HG03439 (cell line): ENCODE data around the gene ZBTB46.
"Not testable (repeated sequence)": the region's sequence is repeated elsewhere in the genome, so short reads cannot be mapped to it uniquely, and the experiment has no call there.

Experiments
- ATAC-seq: cut with Tn5 transposase; IDR thresholded peaks from one replicate; pipeline ENCODE4 v1.9.1; 2021; ENCODE audit warnings: mild to moderate bottlenecking, moderate library complexity; ENCODE audit not compliant: unreplicated experiment

The ZBTB46 gene

DNA sequence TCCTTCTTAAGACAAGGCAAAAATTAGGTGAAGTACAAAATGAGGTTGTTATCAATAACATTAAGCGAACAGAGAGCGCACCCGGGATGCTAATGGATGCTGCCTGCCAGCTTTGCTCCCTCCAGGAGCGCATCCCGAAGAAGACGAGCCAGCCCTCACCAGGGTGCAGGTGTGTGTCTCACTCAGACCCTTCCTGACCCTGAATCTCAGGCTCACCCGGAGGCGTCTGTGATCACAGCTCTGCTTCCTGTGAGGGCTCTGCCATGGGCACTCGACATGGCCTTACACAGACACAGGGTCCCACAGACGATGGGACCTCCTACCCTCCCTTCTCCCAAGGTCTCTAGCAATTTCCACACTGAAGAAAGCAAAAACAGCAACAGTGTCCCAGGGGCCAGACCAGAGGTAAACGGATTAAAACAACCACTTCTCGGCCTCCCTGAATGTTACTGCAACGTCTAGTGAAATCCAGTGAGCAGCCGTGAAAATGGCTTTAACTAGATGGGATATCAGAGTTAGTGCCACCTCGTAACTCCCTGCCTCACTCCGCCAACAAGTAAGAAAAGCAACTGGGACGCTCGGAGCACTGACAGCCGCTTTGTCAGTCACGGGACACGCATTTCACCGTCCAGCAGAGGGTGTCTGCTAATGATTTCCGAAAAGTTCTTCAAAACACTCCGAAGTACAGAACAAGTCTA lies 11.7 kb downstream of the ZBTB46 start:
- no peak for ATAC-seq

DNA sequence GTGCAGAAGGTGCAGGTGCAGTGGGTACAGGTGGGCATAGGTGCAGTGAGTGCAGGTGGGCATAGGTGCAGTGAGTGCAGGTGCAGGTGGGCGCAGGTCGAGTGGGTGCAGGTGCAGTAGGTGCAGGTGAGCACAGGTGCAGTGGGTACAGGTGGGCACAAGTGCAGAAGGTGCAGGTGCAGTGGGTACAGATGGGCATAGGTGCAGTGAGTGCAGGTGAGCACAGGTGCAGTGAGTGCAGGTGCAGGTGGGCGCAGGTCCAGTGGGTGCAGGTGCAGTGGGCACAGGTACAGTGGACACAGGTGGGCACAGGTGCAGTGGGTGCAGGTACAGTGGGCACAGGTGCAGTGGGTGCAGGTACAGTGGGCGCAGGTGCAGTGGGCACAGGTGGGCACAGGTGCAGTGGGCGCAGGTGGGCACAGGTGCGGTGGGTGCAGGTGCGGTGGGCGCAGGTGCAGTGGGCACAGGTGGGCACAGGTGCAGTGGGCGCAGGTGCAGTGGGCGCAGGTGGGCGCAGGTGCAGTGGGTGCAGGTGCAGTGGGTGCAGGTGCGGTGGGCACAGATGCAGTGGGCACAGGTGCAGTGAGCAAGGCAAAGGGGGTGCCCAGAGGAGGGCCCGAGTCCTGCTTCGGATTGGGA lies 15.3 kb downstream of the ZBTB46 start:
- no peak for ATAC-seq

DNA sequence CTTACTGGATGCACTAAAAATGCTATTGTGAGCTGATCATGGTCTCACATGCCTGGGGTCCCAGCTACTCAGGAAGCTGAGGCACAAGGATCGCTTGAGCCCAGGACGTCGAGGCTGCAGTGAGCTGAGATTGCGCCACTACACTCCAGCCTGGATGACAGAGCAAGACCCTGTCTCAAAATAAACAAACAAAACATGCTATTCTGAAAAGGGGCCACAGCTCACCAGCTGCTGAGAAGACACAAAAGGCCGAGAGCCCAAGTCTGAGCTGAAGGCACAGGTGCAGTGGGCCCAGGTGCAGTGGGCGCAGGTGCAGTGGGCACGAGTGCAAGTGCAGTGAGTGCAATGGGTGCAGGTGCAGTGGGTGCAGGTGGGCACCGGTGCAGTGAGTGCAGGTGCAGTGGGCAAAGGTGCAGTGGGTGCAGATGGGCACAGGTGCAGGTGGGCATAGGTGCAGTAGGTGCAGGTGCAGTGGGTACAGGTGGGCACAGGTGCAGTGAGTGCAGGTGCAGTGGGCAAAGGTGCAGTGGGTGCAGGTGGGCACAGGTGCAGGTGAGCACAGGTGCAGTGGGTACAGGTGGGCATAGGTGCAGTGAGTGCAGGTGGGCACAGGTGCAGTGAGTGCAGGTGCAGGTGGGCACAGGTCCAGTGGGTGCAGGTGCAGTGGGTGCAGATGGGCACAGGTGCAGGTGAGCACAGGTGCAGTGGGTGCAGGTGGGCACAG lies 16.0 kb downstream of the ZBTB46 start:
- no peak for ATAC-seq

DNA sequence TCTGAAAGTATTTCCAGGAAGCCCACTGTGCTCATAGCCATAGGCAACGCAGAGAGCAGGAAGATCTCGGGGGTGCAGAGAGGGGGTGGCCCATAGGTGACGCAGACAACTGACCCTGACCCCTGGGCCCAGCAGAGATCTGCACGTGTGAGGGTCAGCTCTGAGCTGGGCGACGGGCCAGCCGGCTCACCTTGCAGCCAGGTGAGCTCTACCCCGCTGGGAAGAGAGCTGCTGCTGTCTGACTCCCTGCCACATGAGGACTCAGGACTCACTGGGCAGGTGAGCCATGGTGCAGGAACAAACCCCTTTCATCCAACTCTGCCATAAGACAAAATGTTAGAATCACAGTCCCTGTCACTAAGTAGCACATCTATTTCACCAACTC lies 19.6 kb downstream of the ZBTB46 start:
- no peak for ATAC-seq

DNA sequence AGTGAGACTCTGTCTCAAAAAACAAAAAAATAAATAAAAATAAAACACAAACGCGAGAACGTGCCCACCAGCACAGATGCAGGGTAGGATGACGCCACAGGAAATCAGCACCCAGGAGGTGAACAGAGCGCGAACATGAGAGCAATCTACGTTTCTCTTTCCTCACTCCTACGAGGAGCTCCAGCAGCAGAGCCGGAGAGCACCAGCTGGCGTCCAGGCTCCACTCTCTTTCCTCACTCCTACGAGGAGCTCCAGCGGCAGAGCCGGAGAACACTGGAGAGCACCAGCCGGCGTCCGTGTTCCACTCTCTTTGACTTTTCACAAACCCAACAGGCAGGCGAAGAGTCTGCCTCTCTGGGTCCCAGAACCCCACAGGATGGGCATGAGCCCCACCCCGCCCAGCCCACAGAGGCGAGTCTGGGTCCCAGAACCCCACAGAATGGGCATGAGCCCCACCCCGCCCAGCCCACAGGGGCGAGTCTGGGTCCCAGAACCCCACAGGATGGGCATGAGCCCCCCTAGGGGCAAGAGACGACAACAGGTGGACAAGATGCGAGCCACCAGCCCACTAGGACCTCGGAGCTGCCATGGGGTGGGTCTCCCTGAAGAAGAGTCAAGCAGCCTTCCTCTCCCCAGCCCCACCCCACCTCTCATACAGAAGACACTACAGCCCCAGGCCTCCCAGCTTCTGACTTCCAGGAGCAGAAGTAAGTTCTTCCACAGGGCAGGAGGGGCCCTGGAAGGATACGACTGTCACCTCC lies 20.2 kb downstream of the ZBTB46 start:
- ATAC-seq: no peak

DNA sequence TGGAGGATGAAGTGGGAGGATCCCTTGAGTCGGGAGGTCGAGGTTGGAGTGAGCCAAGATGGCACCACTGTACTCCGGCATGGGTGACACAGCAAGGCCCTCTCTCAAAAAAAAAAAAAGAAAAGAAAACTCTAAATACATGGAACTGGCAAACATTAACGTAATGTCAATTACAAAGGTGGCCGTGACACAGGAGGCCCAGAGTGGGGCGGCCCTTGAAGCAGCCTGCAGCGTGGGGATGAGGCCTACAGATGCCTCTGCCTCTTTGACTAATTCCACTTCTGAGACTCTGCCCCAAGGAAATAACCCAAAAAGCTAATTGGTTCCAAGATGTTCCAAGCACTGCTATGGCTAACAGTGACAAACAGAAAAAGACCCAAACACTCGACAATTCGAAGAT lies 21.2 kb downstream of the ZBTB46 start:
- no peak for ATAC-seq

DNA sequence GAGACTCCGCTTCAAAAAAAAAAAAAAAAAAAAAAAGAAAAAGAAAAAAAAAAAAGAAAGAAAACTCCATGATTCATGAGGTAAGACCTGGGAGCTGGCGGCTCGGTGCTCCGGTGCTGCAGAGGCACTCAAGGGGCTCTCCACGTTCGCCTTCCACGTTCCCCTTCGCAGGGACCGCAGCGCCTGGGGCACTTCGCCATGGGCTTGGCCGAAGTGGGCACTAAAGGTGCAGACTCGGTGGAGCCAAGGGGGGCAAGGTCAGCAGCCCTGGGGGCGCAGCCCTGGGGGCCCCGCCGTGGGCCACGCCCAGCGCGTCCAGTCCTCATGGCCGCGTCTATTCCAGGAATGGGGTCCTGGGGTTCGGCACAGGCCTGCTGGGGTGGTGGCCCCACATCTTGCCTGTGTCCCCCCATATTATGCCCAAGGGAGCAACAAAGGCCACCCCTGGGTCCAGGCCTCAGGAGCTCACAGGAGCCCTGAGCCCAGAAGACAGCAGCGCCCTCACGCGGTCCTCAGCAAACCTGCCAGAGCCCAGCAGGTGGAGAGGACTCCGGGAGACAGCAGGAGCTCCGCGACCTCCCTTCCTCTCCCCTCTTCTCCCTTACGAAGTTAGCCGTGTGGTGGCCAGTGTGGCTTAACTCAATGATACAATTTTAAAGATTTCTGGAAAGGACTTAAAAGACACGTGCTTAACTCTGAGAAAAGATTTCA lies 21.9 kb downstream of the ZBTB46 start:
- no peak for ATAC-seq

DNA sequence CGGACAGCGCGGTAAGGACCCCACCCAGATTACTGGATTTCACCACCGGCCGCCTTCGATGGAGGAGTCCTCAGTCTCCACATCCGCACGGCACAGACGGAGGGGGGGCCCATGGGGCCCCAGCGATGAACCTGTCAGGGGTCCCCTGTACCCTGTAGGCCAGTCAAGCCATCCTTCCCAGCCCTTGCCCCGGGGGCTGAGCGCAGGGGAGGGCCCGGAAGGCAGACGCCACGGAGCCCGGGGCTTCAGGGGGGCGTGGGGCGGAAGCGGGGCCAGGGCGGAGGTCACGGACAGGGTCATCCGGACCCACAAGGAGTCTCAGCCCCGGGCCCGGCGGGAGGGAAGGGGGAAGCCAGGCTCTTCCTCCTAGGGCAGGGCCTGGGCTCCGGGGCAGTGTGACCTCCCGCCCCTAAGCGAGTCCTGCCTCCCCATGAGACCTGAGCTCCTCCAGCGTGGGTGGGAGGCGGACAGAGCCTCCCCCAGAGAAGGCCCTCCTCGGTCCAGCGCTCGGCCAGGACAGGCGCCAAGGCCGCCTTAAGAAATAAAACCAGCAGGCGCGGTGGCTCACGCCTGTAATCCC lies 22.8 kb downstream of the ZBTB46 start:
- no peak for ATAC-seq

DNA sequence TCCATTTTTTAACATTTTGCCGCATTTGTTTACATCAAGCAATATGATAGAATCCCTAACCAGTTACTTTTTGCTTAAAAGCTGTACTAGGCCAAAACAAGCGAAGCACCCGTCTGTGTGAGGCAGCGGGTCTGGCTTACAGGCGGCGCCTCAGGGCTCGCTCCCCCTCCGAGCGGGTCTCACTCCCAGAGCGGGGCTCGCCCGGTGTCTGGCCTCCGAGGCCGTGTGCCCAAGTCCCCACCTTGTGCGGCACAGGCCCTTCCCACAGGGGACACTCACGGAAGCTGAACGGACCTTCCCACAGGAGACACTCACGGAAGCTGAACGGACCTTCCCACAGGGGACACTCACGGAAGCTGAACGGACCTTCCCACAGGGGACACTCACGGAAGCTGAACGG lies 23.4 kb downstream of the ZBTB46 start:
- no peak for ATAC-seq

DNA sequence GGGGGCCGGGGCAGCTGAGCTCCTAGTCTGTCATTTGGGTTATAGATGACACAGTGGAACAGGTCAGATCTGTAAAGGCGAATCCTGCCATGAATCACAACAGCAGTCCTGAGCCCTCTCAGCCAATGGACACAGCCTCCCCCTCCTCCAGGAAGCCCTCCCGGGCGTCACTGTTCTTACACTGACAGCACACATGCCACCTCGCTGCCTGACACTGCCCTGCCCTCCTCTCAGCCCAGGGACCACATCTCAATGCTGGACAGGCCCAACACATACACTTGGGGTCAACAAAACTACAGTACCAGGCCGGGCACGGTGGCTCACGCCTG lies 26.8 kb downstream of the ZBTB46 start:
- ATAC-seq: no peak

DNA sequence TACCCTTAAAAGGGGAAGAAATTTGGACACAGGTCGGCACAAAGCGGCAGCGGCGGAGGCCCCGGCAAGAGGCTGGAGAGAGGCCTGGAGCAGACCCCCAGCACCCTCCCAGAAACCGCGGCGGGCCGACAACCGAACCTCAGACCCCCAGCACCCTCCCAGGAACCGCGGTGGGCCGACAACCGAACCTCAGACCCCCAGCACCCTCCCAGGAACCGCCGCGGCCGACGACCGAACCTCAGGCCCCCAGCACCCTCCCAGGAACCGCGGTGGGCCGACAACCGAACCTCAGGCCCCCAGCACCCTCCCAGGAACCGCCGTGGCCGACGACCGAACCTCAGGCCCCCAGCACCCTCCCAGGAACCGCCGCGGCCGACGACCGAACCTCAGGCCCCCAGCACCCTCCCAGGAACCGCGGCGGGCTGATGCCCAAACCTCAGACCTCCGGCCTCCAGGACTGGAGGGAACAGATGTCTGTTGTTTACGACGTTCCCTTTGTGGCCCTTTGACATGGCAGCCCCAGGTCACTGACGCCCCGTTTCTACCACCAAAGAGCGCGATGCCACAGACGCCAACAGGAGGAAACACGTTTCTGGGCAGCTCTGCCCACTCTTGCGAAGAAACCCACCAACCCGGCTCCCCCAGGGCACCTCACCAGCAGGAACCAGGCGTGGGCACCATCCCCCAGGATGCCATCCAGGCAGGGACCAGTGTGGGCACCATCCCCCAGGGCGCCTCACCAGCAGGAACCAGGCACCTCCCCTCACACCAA lies 28.4 kb downstream of the ZBTB46 start:
- no peak for ATAC-seq

DNA sequence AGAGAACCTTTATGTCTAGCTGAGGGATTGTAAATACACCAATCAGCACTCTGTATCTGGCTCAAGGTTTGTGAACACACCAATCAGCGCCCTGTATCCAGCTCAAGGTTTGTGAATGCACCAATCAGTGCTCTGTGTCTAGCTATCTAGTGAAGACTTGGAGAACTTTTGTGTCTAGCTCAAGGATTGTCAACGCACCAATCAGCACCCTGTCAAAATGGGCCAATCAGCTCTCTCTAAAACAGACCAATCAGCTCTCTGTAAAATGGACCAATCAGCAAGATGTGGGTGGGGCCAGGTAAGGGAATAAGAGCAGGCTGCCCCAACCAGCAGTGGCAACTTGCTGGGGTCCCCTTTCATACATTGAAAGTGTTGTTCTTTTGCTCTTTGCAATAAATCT lies 29.9 kb downstream of the ZBTB46 start:
- not testable (repeated sequence) for ATAC-seq

DNA sequence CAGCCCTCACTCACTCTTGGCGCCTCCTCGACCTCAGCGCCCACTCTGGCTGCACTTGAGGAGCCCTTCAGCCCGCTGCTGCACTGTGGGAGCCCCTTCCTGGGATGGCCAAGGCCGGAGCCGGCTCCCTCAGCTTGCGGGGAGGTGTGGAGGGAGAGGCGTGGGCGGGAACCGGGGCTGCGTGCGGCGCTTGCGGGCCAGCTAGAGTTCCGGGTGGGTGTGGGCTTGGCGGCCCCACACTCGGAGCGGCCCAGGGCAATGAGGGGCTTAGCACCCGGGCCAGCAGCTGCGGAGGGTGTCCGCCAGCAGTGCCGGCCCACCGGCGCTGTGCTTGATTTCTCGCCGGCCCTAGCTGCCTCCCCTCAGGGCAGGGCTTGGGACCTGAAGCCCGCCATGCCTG lies 30.7 kb downstream of the ZBTB46 start:
- ATAC-seq: not testable (repeated sequence)

DNA sequence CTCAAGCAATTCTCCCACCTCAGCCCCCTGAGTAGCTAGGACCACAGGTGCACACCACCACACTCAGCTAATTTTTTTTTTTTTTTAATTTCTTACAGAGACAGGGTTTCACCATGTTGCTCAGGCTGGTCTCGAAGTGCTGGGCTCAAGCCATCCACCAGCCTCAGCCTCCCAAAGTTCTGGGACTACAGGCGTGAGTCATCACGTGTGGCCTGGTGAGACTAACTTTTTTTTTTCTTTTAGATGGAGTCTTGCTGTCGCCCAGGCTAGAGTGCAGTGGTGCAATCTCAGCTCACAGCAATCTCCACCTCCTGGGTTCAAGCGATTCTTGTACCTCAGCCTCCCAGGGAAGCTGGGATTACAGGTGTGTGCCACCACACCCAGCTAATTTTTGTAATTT lies 31.9 kb downstream of the ZBTB46 start:
- ATAC-seq: not testable (repeated sequence)

DNA sequence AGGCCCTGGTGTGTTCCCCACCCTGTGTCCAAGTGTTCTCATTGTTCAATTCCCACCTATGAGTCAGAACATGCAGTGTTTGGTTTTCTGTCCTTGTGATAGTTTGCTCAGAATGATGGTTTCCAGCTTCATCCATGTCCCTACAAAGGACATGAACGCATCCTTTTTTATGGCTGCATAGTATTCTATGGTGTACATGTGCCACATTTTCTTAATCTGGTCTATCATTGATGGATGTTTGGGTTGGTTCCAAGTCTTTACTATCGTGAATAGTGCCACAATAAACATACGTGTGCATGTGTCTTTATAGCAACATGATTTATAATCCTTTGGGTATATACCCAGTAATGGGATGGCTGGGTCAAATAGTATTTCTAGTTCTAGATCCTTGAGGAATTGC lies 33.9 kb downstream of the ZBTB46 start:
- not testable (repeated sequence) for ATAC-seq

DNA sequence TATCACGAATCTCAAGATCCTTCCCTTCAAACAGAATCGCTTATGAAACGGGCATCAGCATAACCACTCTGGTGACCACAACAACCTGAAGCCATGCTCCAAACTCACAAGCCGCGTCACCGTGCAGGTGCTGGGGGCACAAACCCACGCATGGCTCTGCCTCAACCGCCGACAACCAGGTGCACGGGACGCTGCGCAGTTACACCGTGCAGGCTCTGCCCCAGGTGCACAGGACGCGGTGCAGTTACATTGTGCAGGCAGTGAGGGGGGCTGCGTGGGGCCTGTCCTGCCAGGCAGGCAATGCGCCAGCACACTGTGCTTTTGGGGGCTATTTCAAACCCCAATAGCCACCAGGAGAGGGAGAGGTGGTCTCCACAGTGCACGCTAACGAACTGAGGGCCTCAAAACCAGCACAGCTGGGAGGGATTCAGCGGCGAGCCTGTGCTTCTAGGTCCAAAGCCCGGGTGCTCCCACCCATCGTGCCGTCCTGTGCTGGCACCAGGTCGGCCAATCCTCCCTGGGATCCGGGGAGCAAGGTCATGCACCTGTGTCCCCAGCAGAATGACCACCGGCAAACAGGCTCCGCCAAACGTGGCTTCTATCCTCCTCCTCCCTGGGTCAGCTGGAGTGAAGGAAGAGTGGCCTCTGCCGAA lies 35.8 kb downstream of the ZBTB46 start:
- no peak for ATAC-seq

DNA sequence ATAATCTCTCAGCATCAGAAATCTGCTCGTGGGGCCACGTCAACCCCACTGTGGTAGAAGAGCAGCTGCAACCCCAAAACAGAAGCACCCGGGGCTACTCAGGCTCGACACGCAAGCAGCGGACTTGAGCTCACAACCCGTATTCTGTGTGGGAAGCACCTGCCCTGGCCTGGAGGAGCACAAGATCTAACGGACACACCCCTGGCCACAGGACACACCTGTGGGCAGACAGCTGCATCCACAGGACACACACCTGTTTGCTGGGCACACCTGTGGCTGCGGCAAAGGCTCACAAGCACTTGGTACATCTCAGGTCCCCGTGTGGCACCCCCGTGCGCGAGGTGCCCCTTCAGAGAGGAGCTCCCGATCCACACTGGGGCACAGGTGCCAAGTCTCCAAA lies 36.5 kb downstream of the ZBTB46 start:
- no peak for ATAC-seq

DNA sequence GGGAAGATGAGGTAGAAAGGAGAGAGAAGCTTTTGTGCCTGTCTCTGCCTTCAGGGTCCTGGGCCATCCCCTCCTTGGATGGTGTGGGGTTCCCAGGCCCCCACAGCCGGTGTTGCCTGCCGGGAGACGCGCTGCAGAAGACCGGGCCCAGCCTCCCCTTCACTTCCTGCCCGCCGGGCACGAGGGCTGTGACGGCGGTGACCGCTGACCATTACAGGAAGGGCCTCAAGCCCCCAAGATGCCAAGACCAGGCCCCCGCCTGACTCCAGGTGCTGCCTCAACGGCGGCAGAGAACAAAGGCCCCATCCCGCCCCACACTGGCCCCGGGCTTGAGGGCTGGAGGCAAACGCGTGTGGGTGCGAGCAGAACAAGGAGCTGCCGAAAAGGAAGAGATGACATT lies 38.2 kb downstream of the ZBTB46 start:
- ATAC-seq: no peak

DNA sequence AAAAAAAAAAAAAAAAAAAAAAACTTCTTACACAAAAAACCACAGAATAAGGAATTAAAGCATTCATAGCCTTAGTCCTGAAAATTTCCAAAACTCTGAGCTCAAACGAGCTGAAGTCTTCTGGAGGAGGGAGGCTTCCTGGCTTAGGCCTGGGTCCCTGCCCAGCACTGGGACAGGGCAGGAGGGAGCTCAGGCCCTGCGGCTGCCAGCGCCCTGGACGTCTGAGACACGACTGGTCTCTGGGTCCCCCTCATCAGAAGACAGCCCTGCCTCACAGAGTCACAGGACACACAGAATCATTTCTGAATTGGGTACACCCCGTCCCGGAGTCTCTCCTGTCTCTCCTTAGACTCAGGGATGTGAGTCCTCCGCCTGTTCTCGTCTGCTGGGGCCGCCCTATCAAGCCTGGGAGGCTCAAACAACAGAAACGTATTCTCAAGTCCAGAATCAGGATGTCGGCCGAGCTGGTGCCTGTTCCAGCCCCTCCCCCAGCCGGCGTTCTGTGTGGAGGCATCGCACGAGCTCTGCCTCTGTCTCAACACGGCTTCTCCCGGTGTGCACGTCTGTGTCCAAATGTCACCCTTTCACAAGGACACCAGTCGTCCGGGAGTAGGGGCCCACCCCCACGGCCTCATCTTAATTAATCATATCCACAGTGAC lies 39.4 kb downstream of the ZBTB46 start:
- ATAC-seq: no peak
